Erythroblast (primary cell): ENCODE measurements around the gene TMEM140.

Experiments
- GATA1 ChIP-seq: IDR thresholded peaks from 2 replicates; pipeline ENCODE4 v1.6.1; 2011; ENCODE audit warnings: low read depth, mild to moderate bottlenecking, control low read depth, low read length, moderate library complexity
- POLR2A ChIP-seq: IDR thresholded peaks from 2 replicates; pipeline ENCODE4 v1.6.1; 2011; ENCODE audit warnings: mild to moderate bottlenecking, low read length

- TF ChIP-seq POLR2A (no peak), GATA1 (no peak)
These were observed 14.6 kb downstream of the TMEM140 start for GRCh38 chr7:135162382-135163001.
